ENCODE measurements around the gene ASCL3.

- TF ChIP-seq CTCF (IDR thresholded peaks at IDR 0.05; ENCODE audit: low read length) = no peak
- TF ChIP-seq EZH2 (IDR thresholded peaks at IDR 0.05; ENCODE audit: borderline replicate concordance, low read length) = no peak
Observed at GRCh38 chr11:8962841-8963240, 20.0 kb upstream of the ASCL3 start.

All from OCI-LY1 (cell line).